Activated T-helper 1 cell treated with Interleukin-2 at 50 U/mL for 16 hours (primary cell): ENCODE data around the gene MYO5B.

Source experiments
- DNase-seq: peaks from one replicate; pipeline ENCODE4 v3.0.0-alpha.2; 2020; ENCODE audit warnings: low read depth

The MYO5B gene

DNA sequence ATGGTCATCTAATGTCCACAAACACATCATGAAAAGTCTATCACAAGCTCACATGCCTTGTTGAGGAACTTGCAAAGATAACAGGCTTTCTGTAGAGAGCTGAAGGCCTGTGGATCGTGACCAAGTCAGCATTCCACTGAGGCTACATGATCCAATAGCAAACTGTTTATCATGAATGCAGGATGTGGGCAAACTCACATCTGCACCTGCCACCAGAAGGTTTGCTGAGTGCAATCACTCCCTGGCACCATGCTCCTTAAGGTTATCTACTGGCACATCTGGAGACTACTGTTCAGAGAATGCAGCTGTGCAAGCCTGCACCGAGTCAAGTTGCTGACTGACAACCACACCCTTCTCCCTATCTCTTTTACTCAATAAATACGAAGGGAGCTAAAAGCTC is 314.3 kb downstream of the MYO5B start:
- DNase-seq, result no peak

GRCh38 chr18:49879271-49879580 is 315.7 kb downstream of the MYO5B start:
- no peak for DNase-seq

GRCh38 chr18:49878567-49879270 is 316.2 kb downstream of the MYO5B start:
- DNase-seq, result no peak

DNA sequence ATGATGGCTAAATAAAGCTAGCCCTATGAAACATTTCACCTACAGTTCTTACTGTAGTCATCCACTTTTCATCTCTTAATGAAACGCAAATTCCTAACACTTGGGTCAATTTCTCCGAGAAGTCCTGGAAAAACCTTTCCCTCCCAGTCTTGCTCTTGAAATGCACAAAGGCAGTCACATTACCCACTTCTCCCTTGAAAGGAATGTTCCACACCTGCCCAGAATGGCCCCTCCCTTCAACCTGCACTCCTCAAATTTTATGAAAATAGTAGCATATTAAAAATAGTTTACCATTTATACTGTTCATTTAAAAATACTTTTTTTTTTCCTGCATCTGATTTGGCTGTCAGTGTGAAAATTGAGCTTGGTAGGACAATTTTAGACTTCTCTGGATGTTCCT is 316.9 kb downstream of the MYO5B start:
- DNase-seq, result no peak

GRCh38 chr18:49876536-49876935 is 318.4 kb downstream of the MYO5B start:
- no peak for DNase-seq

- DNase-seq, result no peak
Measured at GRCh38 chr18:49875783-49876182, 319.2 kb downstream of the MYO5B start.

DNA sequence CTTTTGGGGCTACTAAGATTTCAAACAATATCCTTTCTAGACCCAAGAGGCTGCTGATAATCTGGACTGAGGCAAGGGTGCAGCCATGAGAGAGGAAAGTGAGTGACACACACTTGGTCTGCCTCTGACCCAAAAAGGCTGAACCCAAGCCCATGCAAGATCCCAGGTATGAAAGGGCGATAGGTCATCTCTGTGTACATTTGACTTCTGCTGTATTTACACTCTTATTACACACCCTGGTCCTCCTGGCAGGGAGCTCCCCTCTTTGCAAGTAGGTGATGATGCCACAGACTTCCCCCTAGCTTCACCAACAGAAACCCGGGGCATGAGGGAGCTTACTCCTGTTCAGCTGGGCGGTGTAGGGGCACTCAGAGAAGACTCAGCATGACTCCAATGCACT is 319.8 kb downstream of the MYO5B start:
- no peak for DNase-seq

GRCh38 chr18:49874238-49874637 is 320.7 kb downstream of the MYO5B start:
- DNase-seq, result no peak

- DNase-seq, result no peak
Measured at GRCh38 chr18:49869354-49869753, 325.6 kb downstream of the MYO5B start.

DNA sequence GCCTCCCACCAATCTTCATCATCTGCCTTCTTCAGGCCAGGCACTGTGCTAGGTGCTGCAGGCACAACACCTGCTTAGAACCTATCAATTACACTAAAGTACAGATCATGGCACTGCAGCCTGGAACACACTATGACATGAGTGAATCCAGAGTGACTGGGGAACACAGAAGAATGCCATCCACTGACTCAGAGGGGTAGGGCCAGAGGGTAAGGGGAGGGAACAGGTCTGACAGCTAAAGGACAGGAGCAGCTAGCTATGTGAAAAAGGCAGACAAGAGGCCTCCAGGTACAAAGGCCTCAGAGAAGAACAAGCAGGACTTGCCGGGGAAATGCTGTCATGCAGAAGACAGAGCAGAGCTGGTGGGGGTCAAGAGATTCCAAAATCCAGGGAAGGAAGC is 328.3 kb downstream of the MYO5B start:
- DNase-seq, result no peak

DNA sequence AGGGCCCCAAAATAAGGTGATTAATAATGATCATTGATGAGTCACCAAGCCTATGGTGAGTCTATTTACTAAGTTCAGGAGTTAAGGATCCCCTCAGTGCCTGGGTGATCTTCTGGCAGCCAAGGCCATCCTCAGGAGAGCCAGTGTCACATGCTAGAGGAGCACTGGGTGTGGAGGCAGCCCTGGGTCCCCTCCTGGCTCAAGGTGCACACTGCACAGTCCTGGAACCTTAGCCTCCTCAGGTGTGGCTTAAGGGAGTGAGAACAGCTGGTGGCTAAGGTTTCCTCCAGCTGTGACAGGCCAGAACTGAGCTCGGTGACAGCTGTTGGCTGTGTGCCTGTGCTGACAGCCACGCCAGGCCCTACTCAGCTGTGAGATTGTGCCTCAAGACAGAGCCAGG is 329.5 kb downstream of the MYO5B start:
- no peak for DNase-seq

- DNase-seq, result no peak
Measured at GRCh38 chr18:49863769-49864621, 331.0 kb downstream of the MYO5B start.

DNA sequence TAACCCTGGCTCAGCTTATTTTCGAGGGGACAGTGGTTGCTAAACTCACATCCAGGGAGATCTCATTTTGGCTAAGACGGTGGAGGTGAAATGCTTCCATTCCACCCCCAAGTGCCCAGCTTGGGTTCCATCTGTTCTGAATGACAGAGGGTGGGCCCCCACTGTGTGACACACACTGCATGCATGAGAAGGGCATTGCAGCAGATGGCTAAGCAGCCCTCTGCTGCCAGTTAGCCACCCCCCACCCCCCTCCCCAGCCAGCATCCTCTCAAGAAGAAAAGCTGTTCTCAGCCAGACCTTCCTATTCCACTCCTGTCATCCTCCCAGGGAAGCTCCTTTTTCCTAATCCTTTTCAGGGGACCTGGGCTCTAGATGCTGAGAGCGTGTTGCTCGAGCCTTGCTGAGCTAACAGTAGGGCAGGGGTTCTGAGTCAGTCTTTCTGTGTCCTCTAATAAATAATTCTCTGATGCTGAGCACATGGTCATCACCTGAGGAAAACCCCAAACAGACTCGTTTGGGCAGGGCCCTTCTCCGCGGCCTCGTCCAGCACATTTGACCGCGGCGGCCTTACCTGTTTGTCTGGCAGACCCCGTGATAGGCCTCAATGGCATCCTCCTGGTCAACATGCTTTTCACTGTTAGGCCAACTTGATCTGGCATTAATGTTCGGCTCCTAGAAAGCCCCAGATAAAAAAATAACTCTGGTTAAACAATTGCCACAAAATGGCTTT is 332.1 kb downstream of the MYO5B start:
- no peak for DNase-seq

- DNase-seq, result no peak
Measured at GRCh38 chr18:49861659-49862058, 333.3 kb downstream of the MYO5B start.

DNA sequence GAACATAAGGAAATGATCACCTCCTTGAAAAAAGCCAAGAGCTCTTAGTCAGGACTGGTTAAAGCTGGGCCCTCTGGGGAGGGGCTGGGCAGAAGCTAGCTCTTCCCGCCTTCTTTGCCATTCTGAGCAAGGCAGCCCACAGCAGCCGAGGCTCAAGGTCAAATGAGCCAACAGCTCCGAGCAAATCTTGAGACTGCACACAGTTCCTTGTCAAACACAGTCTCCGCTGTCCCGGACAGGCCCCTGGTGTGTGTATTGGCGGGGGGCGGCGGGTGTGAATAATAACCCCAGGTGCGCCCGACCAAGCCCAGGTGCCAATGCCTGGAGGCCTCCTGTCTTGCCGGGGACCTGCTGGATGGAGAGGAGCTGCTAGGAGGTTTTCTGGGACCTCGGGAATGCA is 335.2 kb downstream of the MYO5B start:
- DNase-seq, result no peak

- no peak for DNase-seq
Measured at GRCh38 chr18:49859021-49859359, 336.0 kb downstream of the MYO5B start.

GRCh38 chr18:49858309-49859020 is 336.5 kb downstream of the MYO5B start:
- peak; percentile 32 for DNase-seq

DNA sequence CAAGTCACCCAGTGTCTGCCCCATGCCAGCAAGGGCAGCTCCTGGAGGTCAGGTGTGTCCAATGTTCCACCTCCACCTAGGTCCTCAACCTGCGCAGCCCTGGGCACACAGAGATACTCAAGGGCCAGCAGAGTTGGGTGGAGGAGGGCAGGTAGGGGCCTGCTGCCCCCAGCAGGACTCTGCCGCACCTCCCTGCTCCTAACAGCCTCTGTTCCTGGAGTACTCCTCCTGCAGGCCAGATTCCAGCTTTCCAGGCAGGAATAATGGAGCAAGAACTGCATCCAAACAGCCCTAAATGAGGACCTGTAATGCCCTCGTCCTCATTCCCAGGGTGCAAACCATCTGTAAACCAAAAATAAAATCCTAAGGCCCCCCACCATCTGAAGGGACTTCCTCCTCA is 337.2 kb downstream of the MYO5B start:
- DNase-seq, result no peak

DNA sequence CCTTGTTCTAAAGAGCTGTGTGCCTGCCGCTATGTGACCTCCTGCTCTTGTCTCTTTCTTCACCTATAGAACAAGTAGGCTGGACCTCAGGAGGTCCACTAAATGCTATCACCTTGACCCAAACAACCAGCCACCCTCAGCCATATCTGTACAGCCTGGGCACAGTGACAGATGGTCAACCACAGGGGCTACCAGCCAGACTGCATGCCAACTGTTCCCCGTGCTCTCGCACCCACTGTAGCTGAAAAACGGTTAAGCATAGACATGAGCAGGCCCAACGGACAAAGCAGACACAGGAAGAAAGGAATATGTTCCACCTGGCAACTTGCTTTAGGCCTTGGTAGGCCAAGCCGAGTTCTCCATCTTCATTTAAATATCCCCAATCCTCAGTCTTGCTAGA is 338.5 kb downstream of the MYO5B start:
- no peak for DNase-seq

DNA sequence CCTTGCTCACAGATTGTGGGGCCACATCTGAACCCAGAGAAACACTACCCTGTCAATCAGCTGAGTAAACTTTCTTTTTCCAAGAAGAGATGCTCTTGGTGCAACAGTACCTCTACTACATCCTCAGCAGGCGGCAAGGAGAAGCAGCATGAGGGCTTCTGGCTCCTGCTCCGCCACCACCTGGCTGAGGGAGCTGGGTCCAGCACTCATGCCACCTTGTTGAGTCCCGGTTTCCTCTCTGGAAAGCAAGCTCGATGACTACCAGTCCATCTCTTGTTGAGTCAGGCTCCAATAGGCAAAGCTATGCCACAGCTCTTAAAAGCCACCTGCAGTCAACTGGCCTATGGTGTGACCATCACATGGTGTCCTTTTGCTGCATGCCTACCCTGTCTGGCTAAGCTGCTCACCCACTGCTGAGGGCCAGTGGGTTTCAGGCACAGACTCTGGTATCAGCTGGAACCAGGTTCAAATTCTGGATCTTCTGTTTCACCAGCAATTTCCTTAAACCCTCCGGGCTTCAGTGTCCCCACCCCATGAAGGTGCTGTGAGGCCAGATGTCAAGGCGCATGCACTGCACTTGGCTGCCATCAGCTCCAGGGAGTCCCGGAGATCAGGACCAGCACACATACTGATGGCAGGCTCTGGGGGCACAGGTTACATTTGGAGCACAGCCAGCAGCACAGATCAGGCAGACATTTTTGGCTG is 339.1 kb downstream of the MYO5B start:
- DNase-seq, result no peak

DNA sequence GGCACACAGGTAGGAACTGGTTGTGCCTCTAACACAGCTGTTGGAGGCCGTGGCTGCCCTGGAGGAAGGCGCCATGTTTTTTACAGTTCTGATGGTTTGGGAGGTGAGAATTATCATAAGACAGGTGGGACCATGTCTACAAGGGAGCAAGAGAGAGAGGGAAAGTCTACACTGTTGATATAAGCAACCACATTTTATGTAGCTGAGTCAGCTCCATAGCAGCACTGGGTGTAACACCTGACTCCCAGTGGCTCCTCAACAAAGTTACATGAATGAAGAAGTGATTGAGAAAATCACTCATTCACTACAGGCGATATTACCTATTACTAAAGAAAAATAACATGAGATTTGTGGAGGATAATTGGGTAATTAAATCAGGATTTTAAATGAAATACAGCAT is 340.3 kb downstream of the MYO5B start:
- DNase-seq, result no peak

DNA sequence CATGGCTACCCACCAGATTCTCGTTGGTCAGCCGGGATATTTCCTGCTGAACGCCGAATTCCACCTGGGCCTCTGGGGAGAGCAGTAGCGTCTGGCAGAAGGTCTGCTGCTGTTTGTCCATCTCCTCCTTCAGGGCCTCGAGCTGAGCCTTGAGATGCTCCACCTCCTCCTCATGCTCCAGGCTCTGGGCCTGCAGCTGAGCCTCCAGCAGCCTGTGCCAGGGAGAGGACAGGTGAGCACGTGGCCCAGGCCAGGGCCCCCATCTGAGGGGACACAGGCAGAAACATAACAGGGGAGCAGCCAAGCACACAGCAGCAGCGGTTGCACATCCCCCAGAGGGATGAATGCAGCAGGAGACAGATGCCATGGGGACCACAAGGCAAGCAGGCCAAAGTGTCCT is 341.5 kb downstream of the MYO5B start:
- DNase-seq, result no peak
